ENCODE data around the gene SPRED2.

- TF ChIP-seq, protein P1, sequence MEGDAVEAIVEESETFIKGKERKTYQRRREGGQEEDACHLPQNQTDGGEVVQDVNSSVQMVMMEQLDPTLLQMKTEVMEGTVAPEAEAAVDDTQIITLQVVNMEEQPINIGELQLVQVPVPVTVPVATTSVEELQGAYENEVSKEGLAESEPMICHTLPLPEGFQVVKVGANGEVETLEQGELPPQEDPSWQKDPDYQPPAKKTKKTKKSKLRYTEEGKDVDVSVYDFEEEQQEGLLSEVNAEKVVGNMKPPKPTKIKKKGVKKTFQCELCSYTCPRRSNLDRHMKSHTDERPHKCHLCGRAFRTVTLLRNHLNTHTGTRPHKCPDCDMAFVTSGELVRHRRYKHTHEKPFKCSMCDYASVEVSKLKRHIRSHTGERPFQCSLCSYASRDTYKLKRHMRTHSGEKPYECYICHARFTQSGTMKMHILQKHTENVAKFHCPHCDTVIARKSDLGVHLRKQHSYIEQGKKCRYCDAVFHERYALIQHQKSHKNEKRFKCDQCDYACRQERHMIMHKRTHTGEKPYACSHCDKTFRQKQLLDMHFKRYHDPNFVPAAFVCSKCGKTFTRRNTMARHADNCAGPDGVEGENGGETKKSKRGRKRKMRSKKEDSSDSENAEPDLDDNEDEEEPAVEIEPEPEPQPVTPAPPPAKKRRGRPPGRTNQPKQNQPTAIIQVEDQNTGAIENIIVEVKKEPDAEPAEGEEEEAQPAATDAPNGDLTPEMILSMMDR (IDR thresholded peaks at IDR 0.05; ENCODE audit: poor library complexity, severe bottlenecking), result no peak
- TF ChIP-seq POLR2AphosphoS5 (IDR thresholded peaks at IDR 0.05), result no peak
- no peak for TF ChIP-seq RAD21 (conservative IDR thresholded peaks at IDR 0.05)
- no peak for TF ChIP-seq REST (IDR thresholded peaks at IDR 0.05; ENCODE audit: borderline replicate concordance)
- no peak for TF ChIP-seq TAF1 (IDR thresholded peaks at IDR 0.05; ENCODE audit: low read depth)
These were observed 112.7 kb downstream of the SPRED2 start for GRCh38 chr2:65319674-65320041.
